Muscle layer of colon (tissue), 2 donors: Measurements from ENCODE around the gene HOXB9.

Source experiments
- H3K27ac ChIP-seq: one replicate; pipeline ENCODE4 v1.7.0; 2013; ENCODE audit warnings: low read depth, mild to moderate bottlenecking, low read length, moderate library complexity
- H3K27me3 ChIP-seq, 2 donors: one replicate each; pipeline ENCODE4 v1.7.0; 2013; ENCODE audit warnings: low read length in 2 of 2, mild to moderate bottlenecking in 2 of 2; ENCODE audit not compliant: insufficient read depth in 2 of 2, control insufficient read depth in 1 of 2
- H3K36me3 ChIP-seq: one replicate; pipeline ENCODE4 v1.7.0; 2013; ENCODE audit warnings: mild to moderate bottlenecking, low read length; ENCODE audit not compliant: insufficient read depth
- H3K4me1 ChIP-seq: one replicate; pipeline ENCODE4 v1.7.0; 2013; ENCODE audit warnings: mild to moderate bottlenecking, low read length; ENCODE audit not compliant: insufficient read depth
- H3K4me3 ChIP-seq, 2 donors: one replicate each; pipeline ENCODE4 v1.7.0; 2013; ENCODE audit warnings: low read length in 2 of 2, low read depth in 1 of 2, mild to moderate bottlenecking in 1 of 2, moderate library complexity in 1 of 2
- H3K9ac ChIP-seq: one replicate; pipeline ENCODE4 v1.7.0; 2013; ENCODE audit warnings: low read length
- H3K9me3 ChIP-seq: one replicate; pipeline ENCODE4 v1.7.0; 2013; ENCODE audit warnings: mild to moderate bottlenecking, low read length
- donor health status: abdominal sarcoma.
- donor health status: Adenocarcinoma of cecum.

Gene HOXB9

DNA sequence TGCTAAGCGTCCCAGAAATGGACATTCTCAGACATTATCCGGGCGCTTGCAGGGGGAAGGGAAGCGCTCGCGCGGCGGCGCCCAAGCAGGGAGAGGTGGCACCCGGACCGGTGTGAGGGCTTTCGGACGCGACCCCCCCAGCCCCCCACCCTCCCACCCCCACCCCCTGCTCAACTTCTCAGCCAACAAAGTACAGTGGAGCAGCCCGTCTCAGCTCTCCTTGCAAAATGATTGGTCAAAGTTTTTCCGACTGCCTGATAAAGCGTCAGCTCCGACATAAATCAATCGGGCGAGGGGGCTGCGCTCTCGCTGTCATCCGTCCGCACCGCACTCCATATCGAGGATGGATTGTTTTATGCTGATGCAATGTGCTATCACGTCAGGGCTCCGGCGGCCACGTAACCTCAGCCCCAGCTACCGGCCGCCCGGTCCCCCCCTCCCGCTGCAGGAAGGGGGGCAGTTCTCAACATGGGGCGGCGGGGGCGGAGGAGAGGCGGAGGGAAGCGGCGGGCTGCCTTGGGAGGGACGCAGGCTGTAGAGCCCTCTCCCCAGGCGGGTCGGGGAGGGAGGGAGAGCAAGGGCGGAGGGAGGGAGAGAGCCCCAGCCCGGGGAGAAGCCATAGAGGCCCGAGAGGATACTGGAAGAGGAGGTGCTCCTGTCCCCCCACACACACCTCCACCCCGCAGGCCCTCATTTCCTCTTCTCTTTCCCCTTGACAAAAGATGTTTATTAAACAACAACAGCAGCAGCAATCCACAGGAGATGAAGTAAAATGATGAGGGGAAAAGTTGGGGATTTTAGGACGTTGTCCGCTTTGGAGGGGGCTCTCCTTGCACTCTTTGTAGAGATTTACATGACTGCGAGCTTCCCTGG lies at the start of gene HOXB9:
Gene HOXB9, minus strand, starts transcription at position 114 of the 873 bp plus-strand sequence. Its CDS starts 89 bp downstream, at position 25.
- no peaks in the 10 kb centered on the region for H3K36me3 ChIP-seq
- no peak within 1 kb of the TSS for H3K27ac ChIP-seq
- H3K27me3 ChIP-seq, result peaks cover 82 to 93% of the 10 kb centered on the region in 2 donors
- H3K9ac ChIP-seq, result no peak within 1 kb of the TSS
- H3K9me3 ChIP-seq, result no peaks in the 10 kb centered on the region
- peak within 1 kb of the TSS; percentile 26 to 29 for H3K4me3 ChIP-seq
- H3K4me1 ChIP-seq, result no peaks in the 10 kb centered on the region

DNA sequence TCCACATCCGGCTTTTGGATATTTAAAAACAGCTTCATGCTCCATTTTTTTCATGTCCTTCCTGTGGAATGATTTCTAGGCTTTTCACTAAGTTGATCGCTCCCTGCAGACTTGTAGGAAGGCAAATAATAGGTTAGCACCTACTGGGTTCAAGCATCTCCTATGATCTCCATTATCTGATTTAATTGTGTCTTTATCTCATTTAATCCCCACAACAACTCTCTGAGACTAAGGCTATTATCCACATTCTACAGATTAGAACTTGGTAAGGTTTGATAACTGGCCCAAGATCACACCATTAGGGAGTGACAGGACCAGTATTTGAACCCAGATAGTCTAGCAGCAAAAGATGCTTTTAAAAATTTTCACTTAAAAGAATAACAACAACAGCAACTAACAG lies 46.2 kb upstream of the HOXB9 start:
- Histone ChIP-seq H3K4me1 (peaks cover 7% of the 10 kb centered on the region), H3K36me3 (no peaks in the 10 kb centered on the region), H3K9ac (no peak overlapping the region), H3K27me3 (no peaks in the 10 kb centered on the region), H3K27ac (no peak overlapping the region), H3K9me3 (no peaks in the 10 kb centered on the region), H3K4me3 (peak overlapping the region in 1 of 2 donors; percentile 84)

DNA sequence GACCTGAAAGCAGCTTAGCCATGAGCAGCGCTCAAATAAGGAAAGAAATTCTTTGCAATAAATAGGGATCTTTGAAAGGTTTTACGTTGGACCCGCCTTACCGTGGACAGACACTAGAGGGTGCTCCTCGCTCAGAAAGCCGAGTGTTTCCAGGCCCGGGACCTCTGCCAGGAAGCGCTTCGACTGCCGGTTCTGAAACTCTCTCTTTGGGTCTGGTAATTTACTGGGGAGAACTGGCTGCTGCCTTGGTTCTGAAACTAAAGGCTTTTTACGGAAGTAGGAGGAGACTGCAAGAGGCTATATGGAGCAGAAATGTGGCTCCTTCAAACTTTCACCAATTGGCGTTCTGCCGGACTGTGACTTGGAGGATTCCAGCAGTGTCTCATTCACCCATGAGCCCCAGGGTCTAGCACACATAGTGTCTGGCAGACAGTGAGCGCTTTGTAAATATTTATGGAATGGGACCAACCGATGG lies 45.6 kb upstream of the HOXB9 start:
- H3K9ac ChIP-seq, result no peak overlapping the region

DNA sequence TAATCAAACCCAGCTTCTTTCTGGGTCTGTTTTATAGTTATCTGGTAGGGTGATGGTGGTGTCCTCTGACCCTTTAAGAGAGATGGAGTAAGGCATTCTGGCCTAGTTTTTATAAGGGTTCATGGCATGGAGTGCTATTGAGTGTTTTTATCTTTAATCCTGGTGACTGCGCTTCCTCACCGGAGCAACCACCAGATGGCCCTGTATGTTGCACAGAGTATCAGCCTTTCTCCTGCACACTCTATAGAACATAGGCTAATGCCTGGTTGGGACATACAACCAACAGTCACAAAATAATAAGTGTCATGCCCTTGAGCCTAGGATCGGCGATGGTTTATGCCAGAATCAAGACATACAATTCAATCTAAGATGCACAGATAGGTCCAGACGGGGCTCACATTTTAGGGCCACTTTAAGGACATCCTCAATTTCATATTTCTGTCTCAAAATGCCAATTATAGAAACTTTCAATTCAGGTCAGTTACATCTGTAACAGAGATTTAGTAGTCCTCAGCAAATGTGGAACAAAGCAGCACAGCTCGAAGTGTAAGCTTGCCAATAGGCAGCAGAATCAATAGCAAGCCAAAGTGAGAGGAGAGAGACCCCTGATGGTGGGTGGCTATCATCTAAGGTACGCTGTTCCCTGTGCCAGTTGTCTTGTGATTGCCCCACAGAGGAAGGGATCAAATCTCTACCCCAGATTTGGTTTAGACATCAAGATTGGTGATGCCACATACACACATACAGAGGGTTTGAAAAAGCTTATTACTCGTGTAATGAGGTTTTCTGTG lies 37.2 kb upstream of the HOXB9 start:
- H3K27me3 ChIP-seq, result peaks cover 0 to 7% of the 10 kb centered on the region in 2 donors

More for the DNA sequence above, 45.6 kb upstream of the HOXB9 start:
- Histone ChIP-seq H3K4me3 (peak overlapping the region; percentile 13 to 84), H3K9me3 (no peaks in the 10 kb centered on the region), H3K27me3 (no peaks in the 10 kb centered on the region), H3K4me1 (peaks cover 7% of the 10 kb centered on the region), H3K27ac (no peak overlapping the region), H3K36me3 (no peaks in the 10 kb centered on the region)

DNA sequence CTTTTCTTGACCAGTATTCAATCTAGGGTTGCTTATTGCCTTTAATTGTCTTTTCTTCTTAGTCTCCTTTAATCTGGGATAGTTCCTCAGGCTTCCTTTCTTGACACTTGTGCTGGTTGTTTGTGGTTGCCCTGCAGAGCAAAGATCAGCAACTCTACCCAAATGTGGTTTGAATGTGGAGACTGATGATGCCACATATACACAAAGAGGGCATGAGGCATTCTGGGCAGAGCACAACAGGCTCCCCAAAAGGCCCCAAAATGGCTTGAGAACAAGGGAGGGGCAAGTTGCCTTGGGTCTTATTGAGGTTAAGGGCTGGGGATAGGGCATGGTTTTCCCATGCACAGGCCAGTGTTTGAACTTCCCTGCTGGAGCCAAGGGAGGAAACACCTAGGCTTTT lies 29.8 kb upstream of the HOXB9 start:
- Histone ChIP-seq H3K9ac (no peak overlapping the region), H3K4me1 (no peaks in the 10 kb centered on the region), H3K36me3 (no peaks in the 10 kb centered on the region), H3K27me3 (no peaks in the 10 kb centered on the region), H3K4me3 (no peak overlapping the region), H3K9me3 (no peaks in the 10 kb centered on the region), H3K27ac (no peak overlapping the region)

More for the DNA sequence above, 37.2 kb upstream of the HOXB9 start:
- Histone ChIP-seq H3K9ac (no peak overlapping the region), H3K36me3 (no peaks in the 10 kb centered on the region), H3K4me3 (no peak overlapping the region), H3K9me3 (no peaks in the 10 kb centered on the region), H3K27ac (no peak overlapping the region), H3K4me1 (no peaks in the 10 kb centered on the region)

DNA sequence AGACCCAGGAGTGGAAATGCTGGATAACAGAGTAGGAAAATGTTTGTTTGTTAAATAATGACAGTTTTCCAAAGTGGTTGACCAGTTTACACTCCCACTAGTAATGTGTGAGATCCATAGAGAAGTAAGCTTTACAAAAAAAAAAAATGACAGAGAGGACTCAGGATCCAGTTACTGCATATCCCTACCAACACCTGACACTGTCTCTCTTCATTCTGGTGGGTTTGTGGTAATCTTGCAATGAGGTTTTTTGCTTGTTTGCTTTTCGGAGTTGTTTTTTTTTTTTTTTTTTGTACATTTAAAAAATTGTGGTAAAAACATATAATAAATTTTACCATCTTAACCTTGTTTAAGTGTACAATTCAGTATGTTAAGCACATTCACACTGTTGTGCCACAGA lies 23.6 kb upstream of the HOXB9 start:
- Histone ChIP-seq H3K9me3 (no peaks in the 10 kb centered on the region), H3K36me3 (no peaks in the 10 kb centered on the region), H3K27ac (no peak overlapping the region), H3K4me1 (no peaks in the 10 kb centered on the region), H3K9ac (no peak overlapping the region), H3K4me3 (no peak overlapping the region), H3K27me3 (peaks cover 19 to 37% of the 10 kb centered on the region in 2 donors)

DNA sequence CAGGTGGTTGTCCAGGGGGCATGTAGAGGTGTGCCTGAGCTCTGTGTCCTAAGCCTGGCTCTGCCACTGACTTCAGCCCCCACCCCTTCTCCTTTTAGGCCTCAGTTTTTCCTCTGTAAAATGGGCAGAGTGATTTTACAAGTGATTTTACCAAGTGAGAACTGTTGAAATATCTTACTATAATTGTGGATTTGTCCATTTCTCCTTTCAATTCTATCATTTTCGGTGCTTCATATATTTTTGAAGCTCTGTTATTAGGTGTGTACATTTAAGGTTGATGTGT lies 21.7 kb upstream of the HOXB9 start:
- peaks cover 37 to 56% of the 10 kb centered on the region in 2 donors for H3K27me3 ChIP-seq
- H3K9me3 ChIP-seq, result no peaks in the 10 kb centered on the region
- H3K4me1 ChIP-seq, result no peaks in the 10 kb centered on the region
- no peak overlapping the region for H3K27ac ChIP-seq
- H3K9ac ChIP-seq, result no peak overlapping the region
- peak overlapping the region in 1 of 2 donors; percentile 69 for H3K4me3 ChIP-seq
- H3K36me3 ChIP-seq, result no peaks in the 10 kb centered on the region

DNA sequence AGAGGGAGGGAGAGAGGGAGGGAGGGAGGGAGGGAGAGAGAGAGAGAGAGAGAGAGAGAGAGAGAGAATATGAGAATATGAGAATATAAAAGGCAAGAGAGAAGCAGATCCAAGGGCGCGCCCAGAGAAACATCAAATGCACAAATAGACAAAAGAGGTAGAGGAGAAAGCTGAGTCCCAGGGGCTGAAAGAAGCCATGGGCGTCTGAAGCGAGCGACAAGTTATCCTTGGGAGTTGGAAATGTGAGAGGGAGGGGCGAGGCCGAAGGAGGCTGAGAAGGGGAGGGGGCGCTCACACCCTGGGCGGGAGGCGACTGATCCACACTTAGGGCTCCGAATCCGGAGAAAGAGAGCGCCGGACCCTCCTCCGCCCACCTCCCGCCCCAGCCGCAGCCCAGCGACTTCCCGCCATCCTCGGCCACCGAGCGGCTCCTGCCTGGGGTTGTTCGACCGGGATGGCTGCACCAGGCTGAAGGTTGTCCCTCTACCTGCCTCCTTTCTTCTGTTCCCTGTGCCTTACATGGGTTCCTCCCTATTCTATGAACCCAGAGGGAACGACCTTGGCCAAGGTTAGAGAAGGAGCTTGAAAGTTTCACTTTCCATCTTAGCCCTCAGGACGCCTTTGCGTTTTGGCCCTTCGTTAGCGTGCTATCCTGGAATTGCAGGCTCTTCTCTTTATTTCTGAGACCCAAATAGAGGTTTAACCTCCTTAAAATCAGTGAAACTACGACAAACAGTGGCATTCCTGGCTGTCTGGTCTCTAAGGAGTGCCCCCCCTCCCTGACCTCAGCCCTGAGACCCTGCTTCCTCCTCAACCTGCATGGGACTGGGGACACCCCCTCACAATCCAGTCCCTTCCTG lies 21.2 kb upstream of the HOXB9 start:
- peak overlapping the region; percentile 57 to 69 for H3K4me3 ChIP-seq
- H3K4me1 ChIP-seq, result no peaks in the 10 kb centered on the region
- no peak overlapping the region for H3K27ac ChIP-seq
- H3K36me3 ChIP-seq, result no peaks in the 10 kb centered on the region
- peaks cover 41 to 61% of the 10 kb centered on the region in 2 donors for H3K27me3 ChIP-seq
- H3K9me3 ChIP-seq, result no peaks in the 10 kb centered on the region
- no peak overlapping the region for H3K9ac ChIP-seq

DNA sequence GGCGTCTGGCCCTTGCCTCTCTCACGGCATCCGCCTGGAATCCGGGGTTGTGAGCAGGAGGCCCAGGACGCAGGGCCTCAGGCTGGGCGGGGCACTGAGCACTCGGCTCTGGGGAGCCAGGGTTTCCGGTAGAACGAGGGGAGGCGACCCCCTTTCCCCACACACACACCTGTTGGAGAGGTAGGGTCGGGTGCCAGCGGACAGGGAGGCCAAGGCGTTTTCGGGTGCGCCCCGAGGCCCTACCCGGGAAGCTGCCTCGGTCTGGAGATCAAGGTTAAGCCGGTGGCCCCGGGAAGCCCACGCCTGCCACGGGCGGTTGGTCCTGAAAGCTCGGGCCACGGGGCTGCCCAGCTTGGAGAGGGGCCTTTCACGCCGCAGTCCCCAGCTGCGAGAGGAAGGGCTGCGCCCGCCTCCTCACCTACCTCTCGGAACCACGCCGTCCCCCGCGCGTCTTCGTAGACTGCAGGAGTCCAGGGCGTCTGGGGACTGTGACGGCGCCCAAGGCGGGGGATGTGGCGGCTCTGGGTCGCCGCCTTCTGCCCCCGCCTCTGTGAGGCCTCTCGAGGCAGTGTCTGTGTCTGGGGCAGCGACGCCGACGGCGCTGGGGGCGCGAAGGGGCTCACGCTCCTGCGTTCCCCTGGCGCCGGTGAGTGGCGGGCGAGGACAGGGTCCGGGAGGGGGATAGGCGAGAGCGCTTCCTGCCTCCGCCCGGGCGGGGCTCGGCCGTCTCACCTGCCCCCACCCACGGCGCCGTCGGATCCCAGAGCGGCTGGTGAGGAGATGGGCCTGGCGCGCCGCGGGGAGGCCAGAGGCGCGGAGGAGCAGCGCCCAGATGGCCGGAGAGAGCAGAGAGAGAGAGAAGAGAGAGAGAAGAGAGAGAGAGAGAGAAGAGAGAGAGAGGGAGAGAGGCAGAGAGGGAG lies 20.3 kb upstream of the HOXB9 start:
- no peak overlapping the region for H3K9ac ChIP-seq
- H3K27ac ChIP-seq, result no peak overlapping the region
- H3K4me1 ChIP-seq, result no peaks in the 10 kb centered on the region
- peak overlapping the region in 1 of 2 donors; percentile 69 for H3K4me3 ChIP-seq
- no peaks in the 10 kb centered on the region for H3K9me3 ChIP-seq
- H3K36me3 ChIP-seq, result no peaks in the 10 kb centered on the region
- H3K27me3 ChIP-seq, result peaks cover 49 to 70% of the 10 kb centered on the region in 2 donors

DNA sequence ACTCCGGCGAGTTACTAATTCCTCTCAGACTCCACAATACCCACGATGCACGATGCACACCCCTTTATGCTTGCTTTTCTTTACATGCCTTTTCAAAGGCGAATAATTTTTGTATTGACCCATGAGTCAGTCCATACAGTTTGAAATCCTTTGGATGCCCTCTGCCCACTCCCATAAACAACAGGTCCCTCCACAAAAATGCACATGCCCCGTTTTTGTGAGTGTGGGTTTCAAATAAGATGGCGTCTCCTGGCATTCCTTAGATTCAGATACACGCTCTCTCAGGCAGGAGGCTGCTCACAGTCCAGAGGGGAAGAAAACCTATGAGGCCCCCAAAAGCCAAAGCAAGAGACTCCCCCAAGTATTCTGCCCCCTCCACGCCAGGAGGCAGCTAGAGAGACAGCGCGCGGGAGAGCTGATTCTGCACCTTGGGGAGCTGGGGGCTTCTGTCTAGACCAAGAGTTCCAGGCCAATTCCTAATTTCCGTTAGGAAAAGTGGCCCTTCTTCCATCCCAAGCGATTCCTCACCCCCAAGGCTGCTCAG lies 19.6 kb upstream of the HOXB9 start:
- H3K9ac ChIP-seq, result no peak overlapping the region
- H3K27me3 ChIP-seq, result peaks cover 56 to 76% of the 10 kb centered on the region in 2 donors
- no peak overlapping the region for H3K4me3 ChIP-seq
- no peak overlapping the region for H3K27ac ChIP-seq
- no peaks in the 10 kb centered on the region for H3K9me3 ChIP-seq
- H3K36me3 ChIP-seq, result no peaks in the 10 kb centered on the region
- H3K4me1 ChIP-seq, result no peaks in the 10 kb centered on the region
